Fibroblast of peridontal ligament (primary cell): ENCODE data around the gene HRH2.
"Not testable (repeated sequence)": the region's sequence is repeated elsewhere in the genome, so short reads cannot be mapped to it uniquely, and the experiment has no call there.

Experiments used
- DNase-seq: peaks from one replicate; pipeline ENCODE4 v3.0.0-alpha.2; 2010; ENCODE audit errors: extremely low read depth

Gene HRH2

DNA sequence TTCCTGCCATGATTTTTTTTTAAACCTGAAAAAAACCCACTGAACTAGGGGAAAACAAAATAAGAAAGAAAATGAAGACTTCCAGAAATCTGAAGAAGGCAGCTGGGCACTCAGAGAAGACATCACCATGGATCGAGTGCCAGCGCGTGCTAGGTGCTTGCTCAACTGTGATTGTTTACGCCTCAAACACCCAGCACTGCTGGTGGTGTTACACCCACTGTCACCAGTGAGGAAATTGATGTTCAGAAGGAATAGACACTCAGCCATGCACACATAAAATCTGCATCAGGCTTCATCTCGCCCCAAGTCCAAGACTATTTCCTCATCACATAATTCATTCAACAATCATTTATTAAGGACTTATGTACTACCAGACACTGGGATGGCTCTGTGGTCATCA, 82.1 kb downstream of the HRH2 start:
- DNase-seq = no peak

GRCh38 chr5:175741556-175741955, 83.7 kb downstream of the HRH2 start:
- no peak for DNase-seq

GRCh38 chr5:175742290-175742994, 84.6 kb downstream of the HRH2 start:
- no peak for DNase-seq

DNA sequence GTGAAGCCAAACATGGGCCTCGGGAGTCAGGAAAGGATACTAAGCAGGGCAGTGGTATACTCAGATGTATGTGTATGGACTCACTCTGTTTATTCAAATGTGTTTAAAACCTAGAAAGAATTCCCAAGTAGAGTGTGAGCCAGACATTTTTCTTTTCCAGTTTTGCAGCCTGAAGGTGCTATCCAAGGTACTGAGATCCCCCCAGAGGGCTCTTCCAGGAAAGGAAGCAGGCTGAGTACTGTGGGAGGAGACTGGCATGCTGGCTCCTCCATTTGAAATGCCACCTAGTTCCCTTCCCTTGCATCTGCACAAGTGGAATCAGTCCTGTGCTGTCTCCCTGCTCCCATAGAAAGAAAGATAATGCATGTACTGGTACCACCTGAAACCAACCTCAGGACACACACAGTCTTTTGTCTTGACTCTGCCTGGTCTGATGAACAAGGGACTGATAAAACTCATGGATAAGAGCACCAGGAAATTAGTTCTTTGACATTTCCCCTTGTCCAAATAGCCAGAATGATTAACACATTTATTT, 85.9 kb downstream of the HRH2 start:
- DNase-seq = no peak

DNA sequence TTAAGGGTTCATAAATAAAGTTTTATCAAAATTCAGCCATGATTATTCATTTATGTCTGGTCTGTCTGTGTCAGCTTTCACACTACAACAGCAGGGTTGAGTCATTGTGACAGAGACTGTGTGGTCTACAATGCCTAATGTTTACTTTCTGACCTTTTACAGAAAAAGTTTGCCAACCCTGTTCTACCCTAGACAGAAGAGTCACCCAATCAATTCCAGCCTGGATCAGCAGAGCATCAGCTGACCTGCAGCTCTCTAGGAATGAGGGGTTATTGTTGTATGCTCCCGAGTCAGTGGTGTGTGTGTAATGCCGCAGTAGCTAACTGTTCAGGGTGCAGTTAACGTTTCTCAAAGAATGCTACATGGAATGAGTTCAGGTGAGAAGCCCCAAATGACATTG, 87.3 kb downstream of the HRH2 start:
- no peak for DNase-seq

DNA sequence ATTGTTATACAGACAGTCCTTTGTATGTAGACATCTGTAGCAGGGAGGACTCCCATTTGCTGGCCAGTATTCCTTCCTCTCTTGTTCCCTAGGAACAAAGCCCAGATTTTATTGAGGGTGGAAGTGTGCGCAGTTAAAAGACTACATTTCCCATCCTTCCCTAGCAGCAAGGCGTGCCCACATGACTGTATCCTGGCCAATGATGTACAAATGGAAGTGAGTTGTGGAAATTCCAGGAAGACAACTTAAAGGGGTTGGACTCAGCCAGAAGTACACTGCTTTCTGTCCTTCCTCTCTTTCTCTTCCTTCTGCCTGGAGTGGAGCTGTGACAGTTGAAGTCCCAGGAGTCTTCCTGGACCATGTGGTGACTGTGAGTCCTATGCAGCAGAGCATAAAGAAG, 89.0 kb downstream of the HRH2 start:
- no peak for DNase-seq

DNA sequence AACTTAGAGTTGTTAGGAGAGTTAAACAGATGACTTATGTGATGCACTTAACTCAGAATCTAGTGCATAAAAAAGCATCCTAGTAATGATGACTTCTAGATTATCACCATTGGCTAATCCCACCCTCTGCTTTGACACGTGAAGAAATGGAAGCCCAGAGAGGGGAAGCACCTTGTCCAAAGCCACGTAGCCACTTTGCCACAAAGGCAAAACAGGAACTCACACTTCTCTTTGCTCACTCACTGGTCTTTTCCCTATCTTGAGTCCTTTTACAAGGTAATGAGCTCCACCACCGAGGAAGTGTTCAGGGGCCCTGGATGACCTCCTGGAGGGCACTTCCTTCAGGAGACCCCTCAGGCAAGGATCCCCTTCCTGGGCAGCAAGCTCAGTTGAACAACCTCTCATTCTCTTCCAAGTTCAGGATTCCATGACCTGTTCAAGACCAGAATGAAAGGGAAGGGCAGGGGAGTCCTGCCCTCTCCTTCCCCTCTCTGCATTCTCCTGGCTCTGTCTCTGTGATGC, 89.7 kb downstream of the HRH2 start:
- no peak for DNase-seq

GRCh38 chr5:175748650-175749049, 90.8 kb downstream of the HRH2 start:
- DNase-seq = no peak

- DNase-seq = no peak
Measured at GRCh38 chr5:175749591-175749990, 91.7 kb downstream of the HRH2 start.

DNA sequence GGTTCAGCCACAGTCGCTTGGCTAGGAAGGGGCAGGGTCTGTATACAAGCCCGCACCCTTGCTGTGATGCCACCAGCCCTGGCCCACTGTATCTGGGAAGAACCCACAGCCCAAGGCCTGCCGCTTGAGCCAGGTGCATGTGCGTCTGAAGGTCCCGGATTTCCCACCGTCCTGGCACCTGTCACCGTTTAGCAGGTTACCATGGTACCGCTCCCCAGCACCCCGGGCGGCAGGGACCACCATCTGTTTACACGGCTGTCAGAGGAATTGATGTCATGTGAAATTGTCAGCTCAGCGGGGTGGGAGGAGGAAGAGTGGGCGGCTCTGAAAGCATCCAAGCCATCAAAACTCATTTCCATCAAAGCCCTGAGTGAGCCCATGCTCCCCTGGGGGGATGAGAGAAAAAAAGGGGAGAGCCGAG, 92.7 kb downstream of the HRH2 start:
- DNase-seq = no peak

DNA sequence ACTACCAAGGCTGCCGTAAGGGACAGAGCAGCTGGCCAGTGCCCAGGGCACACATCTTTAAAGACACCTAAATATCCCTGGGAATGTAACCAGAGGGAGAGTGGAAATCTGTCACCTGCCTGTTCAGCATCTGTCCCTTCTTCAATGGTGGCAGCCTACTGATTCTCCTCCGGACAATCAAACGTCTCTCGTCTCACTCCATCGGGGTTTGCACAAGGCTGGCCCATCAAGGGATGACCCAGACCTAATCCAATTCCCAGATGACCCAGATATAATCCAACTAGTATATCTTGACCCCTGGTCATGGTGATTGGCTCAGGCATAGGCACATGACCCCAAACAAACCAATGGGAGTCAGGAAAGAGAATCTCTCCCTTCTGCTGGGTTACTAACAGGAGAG, 93.5 kb downstream of the HRH2 start:
- DNase-seq = no peak

- no peak for DNase-seq
Measured at GRCh38 chr5:175752826-175753535, 95.1 kb downstream of the HRH2 start.

- DNase-seq = no peak
Measured at GRCh38 chr5:175753536-175754402, 95.9 kb downstream of the HRH2 start.

GRCh38 chr5:175759991-175760390, 102.1 kb downstream of the HRH2 start:
- DNase-seq = not testable (repeated sequence)
